ENCODE data around the gene TRPV2. TPM values are rescaled to one million over a fixed set of nuclear protein-coding genes. Genes with fewer than 3 reads are reported as not detected.
"Not testable (repeated sequence)": the region's sequence is repeated elsewhere in the genome, so short reads cannot be mapped to it uniquely, and the experiment has no call there.

Gene TRPV2
- total RNA-seq, 3 donors from 2014 or later = 24.7 to 34.0 (median 31.0) TPM

- Mint-ChIP-seq H3K9me3 (no peaks in the 10 kb centered on the region), H3K27me3 (ENCODE audit: low read depth) (no peaks in the 10 kb centered on the region), H3K4me1 (ENCODE audit: low read depth) (peaks cover 8% of the 10 kb centered on the region), H3K4me3 (no peak overlapping the region), H3K36me3 (ENCODE audit: insufficient read depth) (no peaks in the 10 kb centered on the region)
- DNase-seq (no peak), ATAC-seq (no peak)
Observed at GRCh38 chr17:16391451-16391850, 23.9 kb upstream of the TRPV2 start.

GRCh38 chr17:16392491-16392890 is 22.9 kb upstream of the TRPV2 start:
- not testable (repeated sequence) for ATAC-seq; DNase-seq; H3K4me3 Mint-ChIP-seq; H3K27me3 Mint-ChIP-seq (ENCODE audit: low read depth); H3K9me3 Mint-ChIP-seq; H3K4me1 Mint-ChIP-seq (ENCODE audit: low read depth); H3K36me3 Mint-ChIP-seq (ENCODE audit: insufficient read depth)

GRCh38 chr17:16395887-16396286 is 19.5 kb upstream of the TRPV2 start:
- not testable (repeated sequence) for DNase-seq; H3K4me3 Mint-ChIP-seq; H3K4me1 Mint-ChIP-seq (ENCODE audit: low read depth); H3K36me3 Mint-ChIP-seq (ENCODE audit: insufficient read depth); ATAC-seq; H3K27me3 Mint-ChIP-seq (ENCODE audit: low read depth); H3K9me3 Mint-ChIP-seq

- not testable (repeated sequence) for H3K4me3 Mint-ChIP-seq; H3K36me3 Mint-ChIP-seq (ENCODE audit: insufficient read depth); DNase-seq; H3K4me1 Mint-ChIP-seq (ENCODE audit: low read depth); H3K9me3 Mint-ChIP-seq; ATAC-seq; H3K27me3 Mint-ChIP-seq (ENCODE audit: low read depth)
Observed at GRCh38 chr17:16396693-16397092, 18.7 kb upstream of the TRPV2 start.

GRCh38 chr17:16398270-16399267 is 16.8 kb upstream of the TRPV2 start:
- DNase-seq (no peak), ATAC-seq (peak; percentile 59 to 82)
- Mint-ChIP-seq H3K4me1 (ENCODE audit: low read depth) (peaks cover 8% of the 10 kb centered on the region), H3K4me3 (no peak overlapping the region), H3K9me3 (no peaks in the 10 kb centered on the region), H3K36me3 (ENCODE audit: insufficient read depth) (no peaks in the 10 kb centered on the region), H3K27me3 (ENCODE audit: low read depth) (peaks cover 3% of the 10 kb centered on the region)

GRCh38 chr17:16403847-16404246 is 11.5 kb upstream of the TRPV2 start:
- H3K36me3 Mint-ChIP-seq (ENCODE audit: insufficient read depth); DNase-seq; H3K4me1 Mint-ChIP-seq (ENCODE audit: low read depth); H3K9me3 Mint-ChIP-seq; H3K4me3 Mint-ChIP-seq; ATAC-seq: not testable (repeated sequence)
- H3K27me3 Mint-ChIP-seq (ENCODE audit: low read depth) = peaks cover 21% of the 10 kb centered on the region

GRCh38 chr17:16406742-16407674 is 8.4 kb upstream of the TRPV2 start:
- DNase-seq = no peak
- peaks cover 17% of the 10 kb centered on the region for H3K27me3 Mint-ChIP-seq (ENCODE audit: low read depth)
- H3K4me3 Mint-ChIP-seq = peak overlapping the region; percentile 35
- H3K9me3 Mint-ChIP-seq = no peaks in the 10 kb centered on the region
- H3K4me1 Mint-ChIP-seq (ENCODE audit: low read depth) = peaks cover 5% of the 10 kb centered on the region
- ATAC-seq = peak; percentile 54 to 71
- H3K36me3 Mint-ChIP-seq (ENCODE audit: insufficient read depth) = no peaks in the 10 kb centered on the region

- H3K4me3 Mint-ChIP-seq = no peak overlapping the region
- no peak for ATAC-seq
Observed at GRCh38 chr17:16407911-16408588, 7.3 kb upstream of the TRPV2 start.

GRCh38 chr17:16417399-16417798 is 2.0 kb downstream of the TRPV2 start:
- DNase-seq = no peak
- no peaks in the 10 kb centered on the region for H3K9me3 Mint-ChIP-seq
- peak overlapping the region; percentile 99 for H3K4me3 Mint-ChIP-seq
- ATAC-seq = no peak
- peaks cover 56% of the 10 kb centered on the region for H3K4me1 Mint-ChIP-seq (ENCODE audit: low read depth)
- H3K27me3 Mint-ChIP-seq (ENCODE audit: low read depth) = no peaks in the 10 kb centered on the region
- H3K36me3 Mint-ChIP-seq (ENCODE audit: insufficient read depth) = peaks cover 12% of the 10 kb centered on the region

More at GRCh38 chr17:16407911-16408588, 7.3 kb upstream of the TRPV2 start:
- DNase-seq = no peak
- Mint-ChIP-seq H3K27me3 (ENCODE audit: low read depth) (peaks cover 17% of the 10 kb centered on the region), H3K36me3 (ENCODE audit: insufficient read depth) (no peaks in the 10 kb centered on the region), H3K4me1 (ENCODE audit: low read depth) (peaks cover 5% of the 10 kb centered on the region), H3K9me3 (no peaks in the 10 kb centered on the region)

- peaks cover 58% of the 10 kb centered on the region for H3K4me1 Mint-ChIP-seq (ENCODE audit: low read depth)
- peak overlapping the region; percentile 65 for H3K4me3 Mint-ChIP-seq
- DNase-seq = no peak
- no peaks in the 10 kb centered on the region for H3K27me3 Mint-ChIP-seq (ENCODE audit: low read depth)
- ATAC-seq = no peak
- no peaks in the 10 kb centered on the region for H3K9me3 Mint-ChIP-seq
- peaks cover 16% of the 10 kb centered on the region for H3K36me3 Mint-ChIP-seq (ENCODE audit: insufficient read depth)
Observed at GRCh38 chr17:16417896-16418684, 2.7 kb downstream of the TRPV2 start.

GRCh38 chr17:16418685-16419068 is 3.3 kb downstream of the TRPV2 start:
- Mint-ChIP-seq H3K27me3 (ENCODE audit: low read depth) (no peaks in the 10 kb centered on the region), H3K4me3 (peak overlapping the region; percentile 65), H3K4me1 (ENCODE audit: low read depth) (peaks cover 58% of the 10 kb centered on the region), H3K9me3 (no peaks in the 10 kb centered on the region), H3K36me3 (ENCODE audit: insufficient read depth) (peaks cover 16% of the 10 kb centered on the region)
- ATAC-seq (peak; percentile 11 to 12), DNase-seq (no peak)

- Mint-ChIP-seq H3K4me1 (ENCODE audit: low read depth) (peaks cover 58% of the 10 kb centered on the region), H3K27me3 (ENCODE audit: low read depth) (no peaks in the 10 kb centered on the region), H3K9me3 (no peaks in the 10 kb centered on the region), H3K36me3 (ENCODE audit: insufficient read depth) (peaks cover 16% of the 10 kb centered on the region), H3K4me3 (peak overlapping the region; percentile 65)
- ATAC-seq (peak; percentile 66 to 68), DNase-seq (peak; percentile 54)
Observed at GRCh38 chr17:16419074-16419928, 3.9 kb downstream of the TRPV2 start.

GRCh38 chr17:16419929-16420271 is 4.5 kb downstream of the TRPV2 start:
- DNase-seq = peak; percentile 33
- H3K4me3 Mint-ChIP-seq = peak overlapping the region; percentile 65
- peaks cover 16% of the 10 kb centered on the region for H3K36me3 Mint-ChIP-seq (ENCODE audit: insufficient read depth)
- H3K9me3 Mint-ChIP-seq = no peaks in the 10 kb centered on the region
- H3K4me1 Mint-ChIP-seq (ENCODE audit: low read depth) = peaks cover 54% of the 10 kb centered on the region
- H3K27me3 Mint-ChIP-seq (ENCODE audit: low read depth) = no peaks in the 10 kb centered on the region
- ATAC-seq = peak; percentile 12 to 23

Data from activated T-cell treated with anti-CD3 and anti-CD28 coated beads, Interleukin-2, amount 50 U/mL, for 4 hours (primary cell).